ENCODE results near the gene TMEM263.

DNA sequence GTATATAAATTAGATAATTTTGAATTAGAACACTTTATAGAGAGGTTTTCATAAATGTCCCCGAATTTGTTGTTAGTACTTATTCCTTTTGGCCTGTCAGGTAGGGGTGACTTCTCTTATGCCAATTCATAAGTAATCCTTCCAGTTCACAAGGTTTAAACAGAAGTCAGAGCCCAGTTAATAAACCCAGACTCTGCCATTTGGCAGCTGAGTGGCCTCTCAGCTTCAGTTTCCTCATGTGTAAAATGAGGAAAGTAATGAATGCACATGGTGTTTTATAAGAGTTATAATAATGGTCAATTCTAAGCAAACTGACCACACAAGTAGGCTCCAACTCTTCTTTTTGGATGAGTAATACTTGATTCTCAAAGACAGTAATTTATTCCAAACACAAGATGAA lies 21.0 kb downstream of the TMEM263 start:
- no peak for TF ChIP-seq CTCF (IDR thresholded peaks at IDR 0.05)
- TF ChIP-seq POLR2A (IDR thresholded peaks at IDR 0.05), result no peak

All from tibial nerve (tissue), 3 donors.